Right lobe of liver (tissue), 6 donors: ENCODE measurements around the gene ACSF3. TPM values are rescaled to one million over a fixed set of nuclear protein-coding genes. Genes with fewer than 3 reads are reported as not detected.

Source experiments
- ATAC-seq, 4 donors: fragments of 200-7000 bp; cut with Tn5 transposase; one replicate each; pipeline ENCODE4 v1.9.1; 2020; ENCODE audit warnings: mild to moderate bottlenecking in 4 of 4, moderate library complexity in 4 of 4
- DNase-seq, 3 donors: peaks; one replicate each; pipeline ENCODE4 v3.0.0-alpha.2; 2020
- H3K27ac ChIP-seq, 3 donors: fragments of 200-600 bp; one replicate each; pipeline ENCODE4 v1.8.0; 2022
- H3K27me3 ChIP-seq, 2 donors: fragments of 200-600 bp; one replicate each; pipeline ENCODE4 v1.8.0; 2022
- H3K36me3 ChIP-seq, 4 donors: fragments of 200-600 bp; sonication (generic) in 1 of 4; one replicate each; pipeline versions ENCODE4 v1.5.1 to v1.8.0; 2017 to 2022; ENCODE audit warnings: control low read depth in 1 of 4
- H3K4me1 ChIP-seq, 4 donors: fragments of 200-600 bp; sonication (generic) in 1 of 4; one replicate each; pipeline versions ENCODE4 v1.5.1 to v1.8.0; 2017 to 2022; ENCODE audit warnings: control low read depth in 1 of 4
- H3K4me3 ChIP-seq, 3 donors: fragments of 200-600 bp; one replicate each; pipeline ENCODE4 v1.8.0; 2022
- H3K9me3 ChIP-seq, 4 donors: fragments of 200-600 bp; sonication (generic) in 1 of 4; one replicate each; pipeline versions ENCODE4 v1.5.1 to v1.8.0; 2017 to 2022; ENCODE audit warnings: control low read depth in 1 of 4
- CTCF ChIP-seq, 4 donors: fragments of 200-600 bp in 3 of 4; fragments of 450-650 bp in 1 of 4; IDR thresholded peaks; one replicate each; pipeline versions ENCODE4 v1.5.1 to v1.8.0; 2016 to 2022; ENCODE audit warnings: antibody characterized with exemption in 4 of 4, mild to moderate bottlenecking in 2 of 4
- POLR2A ChIP-seq: fragments of 450-650 bp; IDR thresholded peaks from one replicate; pipeline ENCODE4 v1.6.1; 2017; ENCODE audit warnings: antibody characterized with exemption, mild to moderate bottlenecking
- WGBS: methylation state at CpG from one replicate; pipeline ENCODE4 v1.1.6; 2018; ENCODE audit warnings: low coverage, low lambda C conversion rate; ENCODE audit not compliant: insufficient coverage; ENCODE audit errors: missing lambda C conversion rate; 5-methylcytosine and 5-hydroxymethylcytosine counted together
- intact Hi-C, 2 donors: fragments of 100-400 bp; cut with DNase I; formaldehyde crosslinking; loops; one replicate each; pipeline versions ENCODE4 v1.11.2 to v1.14.1; 2022
- total RNA-seq, 6 experiments: library from RNA; depleted of rRNA in 2 of 6; stranded (reverse); fragments of >200 nt in 2 of 6; fragmentation: NEBNext Ultra II Directional in 3 of 6; extraction: Animal tissue kit (Norgen Biotek cat#: 25700) in 3 of 6; gene quantifications; one replicate each; pipeline versions ENCODE4 v1.1.0 to v1.2.4, GENCODE V29; 2016 to 2023
- donor health status: DM: no; HTN: yes; CAD: no.
- donor health status: DM: no; HTN: no; CAD: no.
- donor health status: DM: no; HTN: no; CAD: no.
- donor health status: DM: no; HTN: yes; CAD: no.
- donor health status: DM: no; HTN: yes; CAD: no.

Gene ACSF3
- total RNA-seq, 6 experiments from 2014 or later = 20.2 to 33.6 (median 29.4) TPM

GRCh38 chr16:89144681-89145080 lies 51.0 kb downstream of the ACSF3 start:
- DNase-seq (peak in 1 of 3 donors; percentile 42), ATAC-seq (no peak)
- H3K4me1 ChIP-seq = no peaks in the 10 kb centered on the region
- intact Hi-C loops = no loop called here
- H3K9me3 ChIP-seq = no peaks in the 10 kb centered on the region
- no peaks in the 10 kb centered on the region for H3K27me3 ChIP-seq
- H3K4me3 ChIP-seq = no peak overlapping the region
- no CpG with 5 or more reads among the region's 6 CpGs for WGBS
- no peak overlapping the region for H3K27ac ChIP-seq
- TF ChIP-seq CTCF (IDR thresholded peaks at IDR 0.05) (no peak), POLR2A (no peak)
- H3K36me3 ChIP-seq = no peaks in the 10 kb centered on the region

GRCh38 chr16:89145406-89146161 lies 51.9 kb downstream of the ACSF3 start:
- 96% methylated on average over 6 of the region's 25 CpGs for WGBS
- no peak overlapping the region for H3K4me3 ChIP-seq
- ATAC-seq (no peak), DNase-seq (peak in 1 of 3 donors; percentile 48)
- peaks cover 0 to 3% (median 0%) of the 10 kb centered on the region in 4 donors for H3K36me3 ChIP-seq
- TF ChIP-seq CTCF (IDR thresholded peaks at IDR 0.05) = no peak
- no peak for TF ChIP-seq POLR2A
- H3K27ac ChIP-seq = no peak overlapping the region
- H3K4me1 ChIP-seq = no peaks in the 10 kb centered on the region
- H3K27me3 ChIP-seq = no peaks in the 10 kb centered on the region
- intact Hi-C loops = no loop called here
- H3K9me3 ChIP-seq = no peaks in the 10 kb centered on the region

GRCh38 chr16:89146211-89147005 lies 52.8 kb downstream of the ACSF3 start:
- Histone ChIP-seq H3K36me3 (peaks cover 0 to 3% (median 0%) of the 10 kb centered on the region in 4 donors), H3K4me1 (no peaks in the 10 kb centered on the region), H3K4me3 (no peak overlapping the region), H3K9me3 (no peaks in the 10 kb centered on the region), H3K27me3 (no peaks in the 10 kb centered on the region), H3K27ac (no peak overlapping the region)
- no peak for ATAC-seq
- TF ChIP-seq POLR2A = no peak
- 98% methylated on average over 6 of the region's 21 CpGs for WGBS
- intact Hi-C loops = no loop called here
- DNase-seq = peak in 1 of 3 donors; percentile 43

- no peaks in the 10 kb centered on the region for H3K4me1 ChIP-seq
- H3K9me3 ChIP-seq = no peaks in the 10 kb centered on the region
- TF ChIP-seq POLR2A = no peak
- TF ChIP-seq CTCF (IDR thresholded peaks at IDR 0.05) = no peak
- 90% methylated on average over 5 of the region's 11 CpGs for WGBS
- no peak overlapping the region for H3K27ac ChIP-seq
- peaks cover 0 to 3% (median 1%) of the 10 kb centered on the region in 4 donors for H3K36me3 ChIP-seq
- intact Hi-C loops = no loop called here
- no peak for ATAC-seq
- peak in 1 of 3 donors; percentile 15 for DNase-seq
- no peak overlapping the region for H3K4me3 ChIP-seq
- H3K27me3 ChIP-seq = no peaks in the 10 kb centered on the region
Observed at GRCh38 chr16:89147085-89147817, 53.6 kb downstream of the ACSF3 start.
